Activated CD4-positive, alpha-beta T cell treated with anti-CD3 and anti-CD28 coated beads, Interleukin-2, Interleukin-6, amounts not matched to agents 100 ng/mL and 50 ng/mL, durations not matched to agents 16 hours and 8 hours (primary cell): ENCODE results near the gene ETV1.
A peak's percentile ranks its signal among the peaks of the same experiment; 100 is the strongest.

Source experiments
- DNase-seq: peaks from one replicate; pipeline ENCODE4 v3.0.0-alpha.2; 2020

Gene ETV1

GRCh38 chr7:13989126-13989948, at the start of gene ETV1:
TSS of gene ETV1 (minus strand) at chr7:13989666. CDS start at chr7:13989052, 614 bp downstream.
- peak; percentile 24 for DNase-seq

GRCh38 chr7:14024406-14024805, 34.9 kb upstream of the ETV1 start:
- DNase-seq = no peak

GRCh38 chr7:14023838-14024237, 34.4 kb upstream of the ETV1 start:
- no peak for DNase-seq

- DNase-seq = no peak
These were observed 33.9 kb upstream of the ETV1 start for GRCh38 chr7:14023342-14023741.

- DNase-seq = no peak
These were observed 31.6 kb upstream of the ETV1 start for GRCh38 chr7:14021069-14021468.

- DNase-seq = no peak
These were observed 31.0 kb upstream of the ETV1 start for GRCh38 chr7:14020339-14020900.

GRCh38 chr7:14018751-14019150, 29.3 kb upstream of the ETV1 start:
- no peak for DNase-seq

- no peak for DNase-seq
These were observed 27.5 kb upstream of the ETV1 start for GRCh38 chr7:14016950-14017349.

- no peak for DNase-seq
These were observed 24.4 kb upstream of the ETV1 start for GRCh38 chr7:14013898-14014297.

- no peak for DNase-seq
These were observed 20.3 kb upstream of the ETV1 start for GRCh38 chr7:14009453-14010418.

- no peak for DNase-seq
These were observed 11.7 kb upstream of the ETV1 start for GRCh38 chr7:14001139-14001538.

GRCh38 chr7:14000247-14000646, 10.8 kb upstream of the ETV1 start:
- DNase-seq = no peak

- DNase-seq = no peak
These were observed 9.4 kb upstream of the ETV1 start for GRCh38 chr7:13998866-13999265.

GRCh38 chr7:13992596-13992964, 3.1 kb upstream of the ETV1 start:
- no peak for DNase-seq

GRCh38 chr7:13991791-13992595, 2.5 kb upstream of the ETV1 start:
- DNase-seq = no peak

GRCh38 chr7:13990984-13991790, 1.7 kb upstream of the ETV1 start:
- DNase-seq = peak; percentile 86

GRCh38 chr7:13990319-13990983, 985 bp upstream of the ETV1 start:
- peak; percentile 41 for DNase-seq

- no peak for DNase-seq
These were observed 461 bp upstream of the ETV1 start for GRCh38 chr7:13989949-13990305.

GRCh38 chr7:13988731-13989125, 738 bp downstream of the ETV1 start:
- no peak for DNase-seq

GRCh38 chr7:13988065-13988464, 1.4 kb downstream of the ETV1 start:
- no peak for DNase-seq

- DNase-seq = no peak
These were observed 2.1 kb downstream of the ETV1 start for GRCh38 chr7:13987395-13987794.
